Panc1 (cell line): Measurements from ENCODE around the gene PSMA2.

ENCODE experiments used
- CTCF ChIP-seq: fragments of 450-650 bp; IDR thresholded peaks from 2 replicates; pipeline ENCODE4 v1.5.1; 2017; ENCODE audit warnings: mild to moderate bottlenecking
- POLR2AphosphoS5 ChIP-seq: IDR thresholded peaks from 2 replicates; pipeline ENCODE4 v1.6.1; 2012; ENCODE audit warnings: mild to moderate bottlenecking, low read depth, low read length, moderate library complexity

DNA sequence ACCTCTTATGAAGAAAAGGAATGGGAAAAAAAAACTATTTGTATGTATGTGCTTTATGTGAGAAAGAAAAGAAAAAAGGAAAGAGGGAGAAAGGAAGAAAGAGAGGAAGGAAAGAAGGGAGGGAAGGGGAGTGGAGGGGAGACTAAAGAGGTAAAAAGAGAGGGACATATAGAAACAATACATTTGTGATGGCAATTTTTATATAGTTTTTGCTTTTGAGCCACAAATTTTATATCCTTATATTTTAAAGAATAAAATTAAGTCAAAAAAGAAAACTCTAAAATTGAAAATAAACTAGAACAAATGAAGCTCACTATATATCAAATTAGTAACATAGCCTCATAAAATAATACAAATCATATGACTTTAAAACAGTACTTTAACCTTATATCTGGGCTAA, 31.1 kb downstream of the PSMA2 start:
- no peak for TF ChIP-seq CTCF
- TF ChIP-seq POLR2AphosphoS5 = no peak
